ENCODE results near the gene PHLDB2. TPM values are rescaled to one million over a fixed set of nuclear protein-coding genes. Genes with fewer than 3 reads are reported as not detected.

Gene PHLDB2
- total RNA-seq, 1 donor from 2014 or later = 57.2 TPM

- H3K4me3 ChIP-seq (ENCODE audit: low read depth, low read length) = no peak overlapping the region
- no peaks in the 10 kb centered on the region for H3K27me3 ChIP-seq (ENCODE audit: control insufficient read depth, insufficient read depth, low read length)
- no peak for DNase-seq (ENCODE audit: low read depth)
- TF ChIP-seq, protein P1, sequence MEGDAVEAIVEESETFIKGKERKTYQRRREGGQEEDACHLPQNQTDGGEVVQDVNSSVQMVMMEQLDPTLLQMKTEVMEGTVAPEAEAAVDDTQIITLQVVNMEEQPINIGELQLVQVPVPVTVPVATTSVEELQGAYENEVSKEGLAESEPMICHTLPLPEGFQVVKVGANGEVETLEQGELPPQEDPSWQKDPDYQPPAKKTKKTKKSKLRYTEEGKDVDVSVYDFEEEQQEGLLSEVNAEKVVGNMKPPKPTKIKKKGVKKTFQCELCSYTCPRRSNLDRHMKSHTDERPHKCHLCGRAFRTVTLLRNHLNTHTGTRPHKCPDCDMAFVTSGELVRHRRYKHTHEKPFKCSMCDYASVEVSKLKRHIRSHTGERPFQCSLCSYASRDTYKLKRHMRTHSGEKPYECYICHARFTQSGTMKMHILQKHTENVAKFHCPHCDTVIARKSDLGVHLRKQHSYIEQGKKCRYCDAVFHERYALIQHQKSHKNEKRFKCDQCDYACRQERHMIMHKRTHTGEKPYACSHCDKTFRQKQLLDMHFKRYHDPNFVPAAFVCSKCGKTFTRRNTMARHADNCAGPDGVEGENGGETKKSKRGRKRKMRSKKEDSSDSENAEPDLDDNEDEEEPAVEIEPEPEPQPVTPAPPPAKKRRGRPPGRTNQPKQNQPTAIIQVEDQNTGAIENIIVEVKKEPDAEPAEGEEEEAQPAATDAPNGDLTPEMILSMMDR (IDR thresholded peaks at IDR 0.05; ENCODE audit: insufficient read depth, low read length, poor library complexity, severe bottlenecking) = no peak
- H3K36me3 ChIP-seq (ENCODE audit: control insufficient read depth, insufficient read depth, low read length) = no peaks in the 10 kb centered on the region
Measured at GRCh38 chr3:111932946-111933345, 73.9 kb downstream of the PHLDB2 start.

DNA sequence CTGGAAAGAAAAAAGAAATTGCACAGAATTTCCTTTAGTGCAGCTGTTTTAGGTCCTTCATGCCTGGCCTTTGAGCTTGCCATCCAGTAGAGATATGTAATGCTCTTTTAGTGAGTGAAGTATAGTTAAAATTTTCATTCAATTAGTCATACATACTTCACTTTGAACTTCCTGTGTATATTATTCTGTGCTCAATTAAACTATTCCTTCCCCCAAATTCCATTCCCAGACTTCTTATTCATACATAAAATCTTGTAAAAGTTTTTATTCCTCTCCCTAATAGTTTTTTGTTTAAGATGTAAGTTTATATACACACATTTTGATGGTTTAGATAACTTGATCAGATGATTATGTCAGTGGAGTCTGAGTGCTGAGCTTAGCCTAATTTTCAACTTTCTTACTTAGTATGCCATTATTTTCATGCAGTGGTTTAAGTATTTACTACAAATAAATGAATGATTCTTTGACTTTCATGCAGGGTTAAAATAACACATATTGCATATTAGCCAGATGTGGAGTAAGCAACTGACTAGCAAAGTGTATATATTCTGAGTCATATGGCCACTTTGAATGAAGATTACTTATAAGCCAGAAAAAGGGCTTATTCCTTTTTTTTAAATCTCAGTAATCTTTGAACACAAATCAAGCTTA is 77.3 kb downstream of the PHLDB2 start:
- H3K27me3 ChIP-seq (ENCODE audit: control insufficient read depth, insufficient read depth, low read length) = no peaks in the 10 kb centered on the region
- TF ChIP-seq, protein P1 (IDR thresholded peaks at IDR 0.05; ENCODE audit: insufficient read depth, low read length, poor library complexity, severe bottlenecking) = no peak
- no peak overlapping the region for H3K4me3 ChIP-seq (ENCODE audit: low read depth, low read length)
- DNase-seq (ENCODE audit: low read depth) = no peak
- H3K36me3 ChIP-seq (ENCODE audit: control insufficient read depth, insufficient read depth, low read length) = no peaks in the 10 kb centered on the region

DNA sequence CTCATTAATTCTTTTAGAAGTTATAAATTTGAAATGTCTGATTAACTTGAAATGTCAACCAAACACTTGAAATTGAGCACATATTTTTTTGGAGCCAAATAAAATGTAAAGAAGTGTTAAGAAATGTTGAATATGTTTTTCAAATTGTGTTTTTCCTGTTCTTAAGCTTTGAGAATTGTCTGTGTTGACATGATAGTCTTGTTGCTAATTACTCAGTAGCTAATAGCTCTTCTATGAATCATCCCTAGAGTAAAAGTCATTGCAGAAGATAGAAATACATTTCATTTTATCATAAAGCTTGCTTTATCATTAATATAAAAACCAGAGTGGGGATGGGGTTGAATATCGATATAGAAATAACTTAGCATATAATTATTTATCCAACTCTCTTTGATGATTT is 77.9 kb downstream of the PHLDB2 start:
- Histone ChIP-seq H3K36me3 (ENCODE audit: control insufficient read depth, insufficient read depth, low read length) (no peaks in the 10 kb centered on the region), H3K27me3 (ENCODE audit: control insufficient read depth, insufficient read depth, low read length) (no peaks in the 10 kb centered on the region), H3K4me3 (ENCODE audit: low read depth, low read length) (no peak overlapping the region)
- DNase-seq (ENCODE audit: low read depth) = no peak
- TF ChIP-seq, protein P1 (IDR thresholded peaks at IDR 0.05; ENCODE audit: insufficient read depth, low read length, poor library complexity, severe bottlenecking) = no peak

- TF ChIP-seq, protein P1 (IDR thresholded peaks at IDR 0.05; ENCODE audit: insufficient read depth, low read length, poor library complexity, severe bottlenecking) = no peak
- no peak for DNase-seq (ENCODE audit: low read depth)
- no peaks in the 10 kb centered on the region for H3K36me3 ChIP-seq (ENCODE audit: control insufficient read depth, insufficient read depth, low read length)
Measured at GRCh38 chr3:111937871-111938270, 78.8 kb downstream of the PHLDB2 start.

DNA sequence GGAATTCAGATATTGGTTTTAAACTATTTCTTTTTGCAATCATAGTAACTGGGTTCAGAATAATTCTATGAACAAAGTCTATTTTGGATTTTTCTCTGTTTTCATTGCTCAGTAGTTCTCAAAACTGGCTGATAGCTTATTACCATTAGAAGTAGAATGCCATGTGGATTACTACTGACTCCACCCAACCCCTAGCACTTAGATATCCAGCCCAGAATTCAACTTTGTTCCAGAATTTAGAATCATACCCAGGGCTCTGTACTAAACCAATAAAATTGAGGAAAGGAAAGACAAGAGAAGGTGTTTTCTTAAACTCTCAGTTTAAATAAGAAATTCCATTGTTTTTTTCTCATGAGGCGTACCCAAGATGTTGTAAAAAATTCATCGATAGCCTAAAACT is 80.8 kb downstream of the PHLDB2 start:
- Histone ChIP-seq H3K4me3 (ENCODE audit: low read depth, low read length) (no peak overlapping the region), H3K27me3 (ENCODE audit: control insufficient read depth, insufficient read depth, low read length) (no peaks in the 10 kb centered on the region), H3K36me3 (ENCODE audit: control insufficient read depth, insufficient read depth, low read length) (no peaks in the 10 kb centered on the region)
- DNase-seq (ENCODE audit: low read depth) = no peak
- TF ChIP-seq, protein P1 (IDR thresholded peaks at IDR 0.05; ENCODE audit: insufficient read depth, low read length, poor library complexity, severe bottlenecking) = no peak

More at GRCh38 chr3:111937871-111938270, 78.8 kb downstream of the PHLDB2 start:
- no peaks in the 10 kb centered on the region for H3K27me3 ChIP-seq (ENCODE audit: control insufficient read depth, insufficient read depth, low read length)
- no peak overlapping the region for H3K4me3 ChIP-seq (ENCODE audit: low read depth, low read length)

GRCh38 chr3:111943533-111943932 is 84.5 kb downstream of the PHLDB2 start:
- H3K4me3 ChIP-seq (ENCODE audit: low read depth, low read length) = no peak overlapping the region
- H3K27me3 ChIP-seq (ENCODE audit: control insufficient read depth, insufficient read depth, low read length) = no peaks in the 10 kb centered on the region
- DNase-seq (ENCODE audit: low read depth) = no peak
- no peaks in the 10 kb centered on the region for H3K36me3 ChIP-seq (ENCODE audit: control insufficient read depth, insufficient read depth, low read length)
- TF ChIP-seq, protein P1 (IDR thresholded peaks at IDR 0.05; ENCODE audit: insufficient read depth, low read length, poor library complexity, severe bottlenecking) = no peak
